ENCODE results near the gene CARD10. TPM values are rescaled to one million over a fixed set of nuclear protein-coding genes. Genes with fewer than 3 reads are reported as not detected.

Gene CARD10
- total and polyA plus RNA-seq, 5 donors: 6.6 to 11.4 (median 8.5) TPM

GRCh38 chr22:37563153-37564081, 44.2 kb upstream of the CARD10 start:
- intact Hi-C loops (cut with DNase I): loop anchor here in 1 of 4 donors (10.0 kb wide), 1 partner anchor 239 kb away; no protein-coding TSS in a partner anchor
- H3K27me3 ChIP-seq (ENCODE audit: control insufficient read depth, insufficient read depth): no peaks in the 10 kb centered on the region
- ATAC-seq (peak; percentile 30 to 50), DNase-seq (peak; percentile 82 to 86 (median 86))
- no peak overlapping the region for H3K4me3 ChIP-seq (ENCODE audit: low read length)
- 32% methylated on average over 14 of the region's 14 CpGs for WGBS
- H3K9me3 ChIP-seq (ENCODE audit: control insufficient read depth, low read length): no peaks in the 10 kb centered on the region
- H3K27ac ChIP-seq (ENCODE audit: low read length): peak overlapping the region; percentile 78
- H3K4me1 ChIP-seq (ENCODE audit: control insufficient read depth, insufficient read depth, low read length): peaks cover 14% of the 10 kb centered on the region

- H3K27me3 ChIP-seq (ENCODE audit: control insufficient read depth, insufficient read depth): no peaks in the 10 kb centered on the region
- no peak for DNase-seq
- ATAC-seq: no peak
- intact Hi-C loops (cut with DNase I): loop anchor here in 1 of 4 donors (10.0 kb wide), 1 partner anchor 237 kb away; no protein-coding TSS in a partner anchor
- 53% methylated on average over 14 of the region's 14 CpGs for WGBS
- peaks cover 14% of the 10 kb centered on the region for H3K4me1 ChIP-seq (ENCODE audit: control insufficient read depth, insufficient read depth, low read length)
- H3K4me3 ChIP-seq (ENCODE audit: low read length): peak overlapping the region; percentile 90
- no peaks in the 10 kb centered on the region for H3K9me3 ChIP-seq (ENCODE audit: control insufficient read depth, low read length)
- H3K27ac ChIP-seq (ENCODE audit: low read length): peak overlapping the region; percentile 63
Measured at GRCh38 chr22:37562049-37562875, 43.0 kb upstream of the CARD10 start.

GRCh38 chr22:37561212-37562048, 42.2 kb upstream of the CARD10 start:
- peaks cover 14% of the 10 kb centered on the region for H3K4me1 ChIP-seq (ENCODE audit: control insufficient read depth, insufficient read depth, low read length)

DNA sequence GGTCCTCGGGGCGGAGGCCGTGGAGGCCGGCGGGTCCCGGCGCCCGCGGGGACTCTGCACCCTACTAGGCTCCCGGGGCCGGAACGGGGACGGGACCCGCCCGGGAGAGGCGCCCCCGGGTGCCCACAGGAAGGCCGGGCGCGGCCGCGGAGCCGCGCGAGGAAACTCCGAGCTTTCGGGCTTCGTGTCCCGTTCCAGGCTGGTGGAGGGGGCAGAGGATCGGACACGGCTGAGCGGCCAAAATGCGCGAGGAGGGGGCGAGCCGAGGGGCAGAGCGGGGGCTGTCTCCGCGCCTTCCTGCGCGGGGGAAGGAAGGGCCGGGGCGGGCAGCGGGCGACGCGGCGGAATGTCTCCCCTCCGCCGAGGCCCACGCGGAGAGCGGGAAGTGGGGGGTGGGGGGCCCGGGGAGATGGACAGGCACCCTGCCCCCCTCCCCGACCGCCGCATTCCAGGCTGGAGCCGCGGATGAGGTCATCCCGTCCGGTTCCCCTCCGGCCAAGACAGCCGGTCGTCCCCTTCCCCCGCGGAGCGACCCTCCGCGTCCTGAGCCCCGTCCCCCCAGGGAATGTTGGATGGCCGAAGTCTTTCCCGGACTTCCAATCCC, 41.5 kb upstream of the CARD10 start:
- H3K27ac ChIP-seq (ENCODE audit: low read length): peak overlapping the region; percentile 98
- H3K9me3 ChIP-seq (ENCODE audit: control insufficient read depth, low read length): no peaks in the 10 kb centered on the region
- DNase-seq (peak; percentile 72 to 89 (median 86)), ATAC-seq (peak; percentile 37 to 42)
- WGBS: under 1% methylated on average over 72 of the region's 72 CpGs
- peaks cover 12% of the 10 kb centered on the region for H3K4me1 ChIP-seq (ENCODE audit: control insufficient read depth, insufficient read depth, low read length)
- H3K4me3 ChIP-seq (ENCODE audit: low read length): peak overlapping the region; percentile 90
- no peaks in the 10 kb centered on the region for H3K27me3 ChIP-seq (ENCODE audit: control insufficient read depth, insufficient read depth)
- intact Hi-C loops (cut with DNase I): loop anchor here in 1 of 4 donors (10.0 kb wide), 1 partner anchor 236 kb away; no protein-coding TSS in a partner anchor

More at GRCh38 chr22:37561212-37562048, 42.2 kb upstream of the CARD10 start:
- peak; percentile 69 to 74 for ATAC-seq
- no peaks in the 10 kb centered on the region for H3K9me3 ChIP-seq (ENCODE audit: control insufficient read depth, low read length)
- no peaks in the 10 kb centered on the region for H3K27me3 ChIP-seq (ENCODE audit: control insufficient read depth, insufficient read depth)
- peak; percentile 92 to 98 (median 96) for DNase-seq
- intact Hi-C loops (cut with DNase I): loop anchor here in 1 of 4 donors (10.0 kb wide), 1 partner anchor 237 kb away; no protein-coding TSS in a partner anchor
- H3K4me3 ChIP-seq (ENCODE audit: low read length): peak overlapping the region; percentile 90
- peak overlapping the region; percentile 98 for H3K27ac ChIP-seq (ENCODE audit: low read length)
- WGBS: under 1% methylated on average over 56 of the region's 56 CpGs

- peak within 1 kb of the TSS; percentile 90 for H3K4me3 ChIP-seq (ENCODE audit: low read length)
- H3K9me3 ChIP-seq (ENCODE audit: control insufficient read depth, low read length): no peaks in the 10 kb centered on the region
- DNase-seq: peak; percentile 72 to 88 (median 86)
- 6% methylated on average over 75 of the region's 76 CpGs for WGBS
- ATAC-seq: peak; percentile 40 to 67
- H3K27ac ChIP-seq (ENCODE audit: low read length): peak within 1 kb of the TSS; percentile 98
- intact Hi-C loops (cut with DNase I): loop anchor here in 1 of 4 donors (10.0 kb wide), 1 partner anchor 235 kb away; no protein-coding TSS in a partner anchor
- peaks cover 12% of the 10 kb centered on the region for H3K4me1 ChIP-seq (ENCODE audit: control insufficient read depth, insufficient read depth, low read length)
- H3K27me3 ChIP-seq (ENCODE audit: control insufficient read depth, insufficient read depth): no peaks in the 10 kb centered on the region
Measured at GRCh38 chr22:37559901-37560607, 40.8 kb upstream of the CARD10 start, which contains the start of gene CDC42EP1. TSS of gene CDC42EP1 (plus strand) at chr22:37560480. CDS start at chr22:37566350, 5,870 bp downstream.

- DNase-seq (peak in 1 of 3 donors; percentile 35), ATAC-seq (no peak)
- H3K9me3 ChIP-seq (ENCODE audit: control insufficient read depth, low read length): no peaks in the 10 kb centered on the region
- intact Hi-C loops (cut with DNase I): no loop called here
- peaks cover 12% of the 10 kb centered on the region for H3K4me1 ChIP-seq (ENCODE audit: control insufficient read depth, insufficient read depth, low read length)
- 65% methylated on average over 6 of the region's 6 CpGs for WGBS
- H3K27me3 ChIP-seq (ENCODE audit: control insufficient read depth, insufficient read depth): no peaks in the 10 kb centered on the region
- H3K27ac ChIP-seq (ENCODE audit: low read length): peak overlapping the region; percentile 92
- H3K4me3 ChIP-seq (ENCODE audit: low read length): peak overlapping the region; percentile 90
Measured at GRCh38 chr22:37559521-37559900, 40.3 kb upstream of the CARD10 start.

- peaks cover 12% of the 10 kb centered on the region for H3K4me1 ChIP-seq (ENCODE audit: control insufficient read depth, insufficient read depth, low read length)
- intact Hi-C loops (cut with DNase I): no loop called here
- 78% methylated on average over 7 of the region's 7 CpGs for WGBS
- peak overlapping the region; percentile 33 for H3K27ac ChIP-seq (ENCODE audit: low read length)
- no peaks in the 10 kb centered on the region for H3K27me3 ChIP-seq (ENCODE audit: control insufficient read depth, insufficient read depth)
- no peak for ATAC-seq
- DNase-seq: peak in 2 of 3 donors; percentile 8 to 23
- no peak overlapping the region for H3K4me3 ChIP-seq (ENCODE audit: low read length)
- no peaks in the 10 kb centered on the region for H3K9me3 ChIP-seq (ENCODE audit: control insufficient read depth, low read length)
Measured at GRCh38 chr22:37558815-37559214, 39.6 kb upstream of the CARD10 start.

DNA sequence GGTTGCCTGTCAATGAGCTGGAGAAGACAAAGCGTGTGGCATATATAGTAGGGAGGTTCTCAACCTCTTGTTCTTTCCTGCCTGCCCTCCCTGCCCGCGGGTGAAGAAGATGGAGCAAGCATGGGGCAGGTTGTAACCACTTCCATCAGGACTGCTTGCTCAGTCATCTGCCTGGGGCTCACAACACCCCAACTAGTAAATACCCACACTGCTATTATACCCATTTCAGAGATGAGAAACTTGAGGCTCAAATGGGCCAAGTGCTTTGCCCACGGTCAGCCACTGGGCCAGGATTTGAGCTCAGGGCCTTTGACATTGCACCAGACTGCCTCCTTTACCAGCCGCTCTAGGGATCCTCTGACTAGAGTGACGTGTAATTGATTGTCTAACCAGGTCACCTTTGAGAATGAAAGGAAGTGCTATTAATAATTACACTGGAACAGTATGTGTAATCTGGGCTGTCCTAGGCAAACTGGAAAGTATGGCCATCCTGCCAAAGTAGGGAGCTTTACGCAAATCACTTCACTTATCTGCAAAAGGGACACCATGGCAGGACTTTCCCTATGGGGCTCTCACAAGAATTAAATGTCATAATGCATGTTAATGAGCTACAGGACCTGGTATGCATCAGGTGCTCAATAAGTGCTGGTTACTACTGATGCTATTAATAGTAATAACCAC, 38.2 kb upstream of the CARD10 start:
- intact Hi-C loops (cut with DNase I): no loop called here
- Histone ChIP-seq H3K4me3 (ENCODE audit: low read length) (no peak overlapping the region), H3K9me3 (ENCODE audit: control insufficient read depth, low read length) (no peaks in the 10 kb centered on the region), H3K27me3 (ENCODE audit: control insufficient read depth, insufficient read depth) (no peaks in the 10 kb centered on the region), H3K4me1 (ENCODE audit: control insufficient read depth, insufficient read depth, low read length) (peaks cover 9% of the 10 kb centered on the region), H3K27ac (ENCODE audit: low read length) (peak overlapping the region; percentile 70)
- ATAC-seq: peak in 1 of 2 donors; percentile 9
- peak in 1 of 3 donors; percentile 7 for DNase-seq
- 63% methylated on average over 7 of the region's 7 CpGs for whole genome bisulfite sequencing

DNA sequence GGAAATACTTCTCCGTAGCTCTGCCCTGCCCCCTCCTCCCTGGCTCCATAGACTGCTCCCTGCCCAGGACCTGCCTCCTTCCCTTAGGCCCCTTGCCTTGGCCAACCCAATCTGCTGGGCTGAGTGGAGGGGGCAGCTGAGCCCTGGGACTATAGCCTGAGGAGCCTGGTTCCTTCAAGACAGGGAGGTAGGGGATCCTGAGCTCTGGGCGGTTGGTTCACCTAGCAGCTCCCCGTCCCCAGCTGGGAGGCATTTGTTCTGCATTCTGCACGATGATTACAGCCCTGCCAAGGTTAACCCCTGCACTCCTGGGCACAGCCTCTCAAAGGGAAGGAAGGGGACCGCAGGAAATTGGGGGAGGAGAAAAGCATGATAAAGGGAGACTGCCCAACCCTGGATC, 37.5 kb upstream of the CARD10 start:
- no peak for ATAC-seq
- 9% methylated on average over 5 of the region's 5 CpGs for WGBS
- H3K27me3 ChIP-seq (ENCODE audit: control insufficient read depth, insufficient read depth): no peaks in the 10 kb centered on the region
- DNase-seq: peak in 2 of 3 donors; percentile 3 to 51
- peak overlapping the region; percentile 39 for H3K27ac ChIP-seq (ENCODE audit: low read length)
- no peak overlapping the region for H3K4me3 ChIP-seq (ENCODE audit: low read length)
- intact Hi-C loops (cut with DNase I): no loop called here
- H3K4me1 ChIP-seq (ENCODE audit: control insufficient read depth, insufficient read depth, low read length): peaks cover 5% of the 10 kb centered on the region
- no peaks in the 10 kb centered on the region for H3K9me3 ChIP-seq (ENCODE audit: control insufficient read depth, low read length)

All from right cardiac atrium (tissue), 5 donors.